Measurements from ENCODE around the gene PPM1E.
"Not testable (repeated sequence)": the region's sequence is repeated elsewhere in the genome, so short reads cannot be mapped to it uniquely, and the experiment has no call there.

The PPM1E gene

GRCh38 chr17:58840820-58841612, 85.4 kb downstream of the PPM1E start:
- DNase-seq (ENCODE audit: low spot score): no peak

- DNase-seq (ENCODE audit: low spot score): not testable (repeated sequence)
Observed at GRCh38 chr17:58846413-58846812, 90.8 kb downstream of the PPM1E start.

- DNase-seq (ENCODE audit: low spot score): not testable (repeated sequence)
Observed at GRCh38 chr17:58850106-58850505, 94.5 kb downstream of the PPM1E start.

GRCh38 chr17:58865301-58865700, 109.6 kb downstream of the PPM1E start:
- DNase-seq (ENCODE audit: low spot score): no peak

GRCh38 chr17:58870747-58871146, 115.1 kb downstream of the PPM1E start:
- DNase-seq (ENCODE audit: low spot score): no peak

- no peak for DNase-seq (ENCODE audit: low spot score)
Observed at GRCh38 chr17:58873926-58874325, 118.3 kb downstream of the PPM1E start.

GRCh38 chr17:58875261-58875660, 119.6 kb downstream of the PPM1E start:
- DNase-seq (ENCODE audit: low spot score): no peak

GRCh38 chr17:58884161-58884560, 128.5 kb downstream of the PPM1E start:
- no peak for DNase-seq (ENCODE audit: low spot score)

GRCh38 chr17:58886514-58886913, 130.9 kb downstream of the PPM1E start:
- no peak for DNase-seq (ENCODE audit: low spot score)

- DNase-seq (ENCODE audit: low spot score): no peak
Observed at GRCh38 chr17:58889928-58890327, 134.3 kb downstream of the PPM1E start.

GRCh38 chr17:58899191-58899590, 143.5 kb downstream of the PPM1E start:
- DNase-seq (ENCODE audit: low spot score): no peak

- DNase-seq (ENCODE audit: low spot score): no peak
Observed at GRCh38 chr17:58902322-58902721, 146.7 kb downstream of the PPM1E start.

- no peak for DNase-seq (ENCODE audit: low spot score)
Observed at GRCh38 chr17:58911741-58912343, 156.2 kb downstream of the PPM1E start.

GRCh38 chr17:58913552-58913951, 157.9 kb downstream of the PPM1E start:
- no peak for DNase-seq (ENCODE audit: low spot score)

- DNase-seq (ENCODE audit: low spot score): no peak
Observed at GRCh38 chr17:58913971-58914769, 158.5 kb downstream of the PPM1E start.

GRCh38 chr17:58917228-58917627, 161.6 kb downstream of the PPM1E start:
- DNase-seq (ENCODE audit: low spot score): no peak

- DNase-seq (ENCODE audit: low spot score): no peak
Observed at GRCh38 chr17:58918072-58918471, 162.4 kb downstream of the PPM1E start.

GRCh38 chr17:58918884-58919283, 163.2 kb downstream of the PPM1E start:
- no peak for DNase-seq (ENCODE audit: low spot score)

- DNase-seq (ENCODE audit: low spot score): no peak
Observed at GRCh38 chr17:58920773-58921172, 165.1 kb downstream of the PPM1E start.

GRCh38 chr17:58932956-58933355, 177.3 kb downstream of the PPM1E start:
- no peak for DNase-seq (ENCODE audit: low spot score)

GRCh38 chr17:58936295-58936694, 180.6 kb downstream of the PPM1E start:
- DNase-seq (ENCODE audit: low spot score): no peak

GRCh38 chr17:58944166-58944565, 188.5 kb downstream of the PPM1E start:
- DNase-seq (ENCODE audit: low spot score): no peak

- no peak for DNase-seq (ENCODE audit: low spot score)
Observed at GRCh38 chr17:58947411-58947810, 191.8 kb downstream of the PPM1E start.

Data from CD4-positive, alpha-beta T cell treated with Interleukin-15 for 4 hours (primary cell).